ENCODE measurements around the gene RFX2.

- no peak for TF ChIP-seq CTCF (IDR thresholded peaks at IDR 0.05)
- no peak for TF ChIP-seq POLR2A (IDR thresholded peaks at IDR 0.05)
These were observed 120.8 kb downstream of the RFX2 start for GRCh38 chr19:5989388-5990074.
